Activated CD8-positive, alpha-beta T cell treated with anti-CD3 and anti-CD28 coated beads for 36 hours (primary cell): ENCODE data around the gene IQGAP3. TPM values are rescaled to one million over a fixed set of nuclear protein-coding genes. Genes with fewer than 3 reads are reported as not detected.

Experiments used
- ATAC-seq: fragments of 200-7000 bp; cut with Tn5 transposase; one replicate; pipeline ENCODE4 v1.10.0; 2021; ENCODE audit warnings: mild to moderate bottlenecking, moderate library complexity
- CTCF ChIA-PET: fragments of 350-600 bp; sonication (Branson Sonifier 250); formaldehyde crosslinking; loops from one replicate; lab custom pipeline; 2021; ENCODE audit warnings: antibody characterized with exemption; lab: Charles Lee
- POLR2A ChIA-PET: fragments of 350-600 bp; sonication (Branson Sonifier 250); formaldehyde crosslinking; loops from one replicate; lab custom pipeline; 2021; ENCODE audit warnings: antibody characterized with exemption; lab: Charles Lee
- DNase-seq: peaks from one replicate; pipeline ENCODE4 v3.0.0-alpha.2; 2020
- H3K27ac Mint-ChIP-seq: one replicate; pipeline ENCODE4 v1.8.0; 2021; ENCODE audit warnings: mild to moderate bottlenecking, mixed read lengths
- H3K27me3 Mint-ChIP-seq: one replicate; pipeline ENCODE4 v1.8.0; 2021; ENCODE audit warnings: mixed read lengths
- H3K36me3 Mint-ChIP-seq: one replicate; pipeline ENCODE4 v1.8.0; 2021; ENCODE audit warnings: low read depth, mixed read lengths
- H3K4me1 Mint-ChIP-seq: one replicate; pipeline ENCODE4 v1.8.0; 2021; ENCODE audit warnings: low read depth, mixed read lengths
- H3K4me3 Mint-ChIP-seq: one replicate; pipeline ENCODE4 v1.8.0; 2021; ENCODE audit warnings: mild to moderate bottlenecking, moderate library complexity, mixed read lengths
- H3K9me3 Mint-ChIP-seq: one replicate; pipeline ENCODE4 v1.8.0; 2021; ENCODE audit warnings: mixed read lengths
- intact Hi-C: fragments of 100-400 bp; cut with micrococcal nuclease; formaldehyde crosslinking; loops from one replicate; pipeline ENCODE4 v1.10.0; 2022
- total RNA-seq, 2 experiments: library from RNA; stranded (reverse); gene quantifications; one replicate each; pipeline ENCODE4 v1.2.3, GENCODE V29; 2021
- TF ChIP-seq, protein P1 (sequence below): fragments of 200-600 bp; IDR thresholded peaks from one replicate; pipeline ENCODE4 v1.8.0; 2022; ENCODE audit warnings: antibody characterized with exemption, mild to moderate bottlenecking

The IQGAP3 gene
- total RNA-seq, 2 experiments from 2014 or later, result 14.4 to 14.9 TPM

DNA sequence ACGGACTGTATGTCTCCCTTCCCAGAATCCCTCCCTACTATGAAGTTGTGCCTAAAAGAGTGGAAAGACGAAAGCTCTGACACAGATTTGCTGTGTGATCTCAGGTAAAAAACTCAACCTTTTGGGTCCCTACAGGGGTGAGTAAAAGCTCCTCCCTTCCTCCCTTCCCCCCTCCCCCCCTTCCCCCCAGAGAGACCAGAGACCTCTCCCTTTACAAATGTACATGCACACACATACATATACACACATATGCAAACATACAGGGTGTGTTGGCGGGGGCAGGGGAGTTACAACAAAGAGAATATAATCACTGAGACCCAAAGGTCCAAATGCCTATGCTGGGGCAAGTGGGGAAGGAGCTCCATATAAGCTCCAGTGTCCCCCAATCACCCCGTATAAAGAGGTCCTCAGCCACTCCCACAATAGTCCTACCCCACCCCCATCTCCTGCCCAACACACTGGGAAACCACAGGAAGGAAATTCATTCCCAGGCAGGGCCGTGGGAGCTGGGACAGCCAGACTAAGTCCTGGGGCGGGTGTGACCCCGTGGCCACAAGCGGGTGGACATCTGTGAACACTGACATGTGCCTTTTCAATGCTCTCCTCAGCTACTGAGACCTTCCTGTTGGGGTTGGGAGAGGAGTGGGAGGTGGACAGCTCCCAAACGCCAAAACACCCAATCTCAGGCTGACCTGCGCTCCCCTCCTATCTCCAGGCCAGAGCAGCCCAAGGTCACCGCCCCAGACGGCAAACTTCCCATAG, 73.8 kb downstream of the IQGAP3 start:
- POLR2A ChIA-PET, result interaction anchor here (0.9 to 11.4 kb wide), 5 partner anchors 9 to 88 kb away, joined by 3 to 245 read pairs (median 4); no protein-coding TSS in a partner anchor
- DNase-seq, result no peak
- H3K4me3 Mint-ChIP-seq, result peak overlapping the region; percentile 79
- H3K4me1 Mint-ChIP-seq, result peaks cover 75% of the 10 kb centered on the region
- no peak for ATAC-seq
- H3K36me3 Mint-ChIP-seq, result peaks cover 6% of the 10 kb centered on the region
- no peaks in the 10 kb centered on the region for H3K27me3 Mint-ChIP-seq
- H3K27ac Mint-ChIP-seq, result peak overlapping the region; percentile 67
- intact Hi-C loops, result no loop called here
- TF ChIP-seq, protein P1, sequence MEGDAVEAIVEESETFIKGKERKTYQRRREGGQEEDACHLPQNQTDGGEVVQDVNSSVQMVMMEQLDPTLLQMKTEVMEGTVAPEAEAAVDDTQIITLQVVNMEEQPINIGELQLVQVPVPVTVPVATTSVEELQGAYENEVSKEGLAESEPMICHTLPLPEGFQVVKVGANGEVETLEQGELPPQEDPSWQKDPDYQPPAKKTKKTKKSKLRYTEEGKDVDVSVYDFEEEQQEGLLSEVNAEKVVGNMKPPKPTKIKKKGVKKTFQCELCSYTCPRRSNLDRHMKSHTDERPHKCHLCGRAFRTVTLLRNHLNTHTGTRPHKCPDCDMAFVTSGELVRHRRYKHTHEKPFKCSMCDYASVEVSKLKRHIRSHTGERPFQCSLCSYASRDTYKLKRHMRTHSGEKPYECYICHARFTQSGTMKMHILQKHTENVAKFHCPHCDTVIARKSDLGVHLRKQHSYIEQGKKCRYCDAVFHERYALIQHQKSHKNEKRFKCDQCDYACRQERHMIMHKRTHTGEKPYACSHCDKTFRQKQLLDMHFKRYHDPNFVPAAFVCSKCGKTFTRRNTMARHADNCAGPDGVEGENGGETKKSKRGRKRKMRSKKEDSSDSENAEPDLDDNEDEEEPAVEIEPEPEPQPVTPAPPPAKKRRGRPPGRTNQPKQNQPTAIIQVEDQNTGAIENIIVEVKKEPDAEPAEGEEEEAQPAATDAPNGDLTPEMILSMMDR, result no peak
- H3K9me3 Mint-ChIP-seq, result no peaks in the 10 kb centered on the region
- CTCF ChIA-PET, result interaction anchor here (0.7 to 9.6 kb wide), 7 partner anchors 12 to 113 kb away, joined by 4 to 220 read pairs (median 5); no protein-coding TSS in a partner anchor

DNA sequence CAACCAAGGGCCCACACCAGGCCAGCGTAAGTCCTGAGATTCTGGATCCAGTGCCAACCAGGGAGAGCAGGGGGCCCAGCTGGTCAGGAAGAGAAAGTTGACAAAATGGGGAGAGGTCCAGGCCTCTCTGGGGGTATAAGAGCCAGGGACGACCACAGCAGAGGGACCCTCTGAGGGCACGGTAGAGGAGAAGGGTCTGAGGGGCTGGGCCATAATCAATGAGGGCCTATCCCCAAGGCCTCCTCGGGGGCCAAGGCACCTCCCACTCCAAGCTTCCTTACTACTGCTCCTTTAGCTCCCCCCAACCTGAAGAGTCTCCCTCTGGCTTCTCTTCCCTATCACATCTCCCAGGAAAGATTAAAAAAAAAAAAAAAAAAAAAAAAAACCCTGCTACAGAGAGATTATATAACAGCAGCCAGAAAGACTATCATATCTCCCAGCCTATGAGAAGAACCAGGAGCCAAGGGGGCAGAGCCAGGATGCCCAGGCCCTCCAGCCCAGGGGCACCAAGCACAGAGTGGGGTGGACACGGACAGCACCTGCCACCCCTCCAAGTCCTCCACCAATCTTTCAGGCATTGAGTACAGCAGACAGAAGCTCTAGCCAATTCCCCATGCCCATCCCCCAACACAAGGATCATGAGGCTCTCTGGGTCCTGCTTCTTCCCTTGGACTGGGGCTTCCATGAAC, 74.5 kb downstream of the IQGAP3 start:
- POLR2A ChIA-PET, result interaction anchor here (0.9 to 11.4 kb wide), 5 partner anchors 10 to 103 kb away, joined by 3 to 245 read pairs (median 5); partner anchors contain the start of gene GPATCH4
- intact Hi-C loops, result no loop called here
- Mint-ChIP-seq H3K36me3 (peaks cover 6% of the 10 kb centered on the region), H3K4me1 (peaks cover 74% of the 10 kb centered on the region), H3K27me3 (no peaks in the 10 kb centered on the region), H3K4me3 (peak overlapping the region; percentile 79), H3K9me3 (no peaks in the 10 kb centered on the region), H3K27ac (peak overlapping the region; percentile 34)
- ATAC-seq (no peak), DNase-seq (no peak)
- TF ChIP-seq, protein P1, result no peak
- CTCF ChIA-PET, result interaction anchor here (0.7 to 9.6 kb wide), 5 partner anchors 12 to 113 kb away, joined by 4 to 220 read pairs (median 5); no protein-coding TSS in a partner anchor

DNA sequence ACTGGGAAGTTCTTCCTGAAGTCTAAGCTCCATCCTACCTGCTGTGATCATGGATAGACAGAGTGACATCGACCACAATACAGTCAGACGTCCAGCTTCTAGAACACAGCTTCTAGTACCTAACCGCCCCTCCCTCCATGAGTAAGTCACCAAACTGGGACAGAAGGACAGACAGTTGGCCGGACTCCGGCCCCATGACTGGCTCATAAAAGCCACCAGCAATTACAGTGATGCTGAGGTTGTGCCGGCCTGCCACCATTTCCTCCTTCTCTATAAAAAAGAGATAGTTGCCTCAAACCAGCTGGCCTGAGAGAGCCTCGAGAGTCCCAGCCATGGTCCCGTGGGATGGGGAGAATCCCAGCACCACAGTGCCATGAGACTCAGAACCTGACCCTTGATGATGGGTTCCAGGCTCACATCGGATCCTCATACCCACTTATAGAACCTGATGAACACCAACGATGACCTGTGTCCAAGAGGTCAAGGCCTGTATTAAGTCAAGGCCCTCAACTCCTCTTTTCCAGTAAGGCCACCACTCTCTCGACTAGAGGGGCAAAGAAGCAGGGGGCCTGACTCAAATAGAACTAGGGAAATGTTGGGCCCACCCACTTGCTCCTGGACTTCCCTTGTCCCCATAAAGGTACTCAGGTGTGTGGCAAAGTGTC, 75.2 kb downstream of the IQGAP3 start:
- H3K9me3 Mint-ChIP-seq, result no peaks in the 10 kb centered on the region
- intact Hi-C loops, result no loop called here
- DNase-seq, result no peak
- peaks cover 6% of the 10 kb centered on the region for H3K36me3 Mint-ChIP-seq
- peaks cover 74% of the 10 kb centered on the region for H3K4me1 Mint-ChIP-seq
- peak overlapping the region; percentile 34 for H3K27ac Mint-ChIP-seq
- peak overlapping the region; percentile 4 for H3K4me3 Mint-ChIP-seq
- no peaks in the 10 kb centered on the region for H3K27me3 Mint-ChIP-seq
- ATAC-seq, result no peak
- ChIA-PET CTCF (interaction anchor here (9.6 kb wide), 1 partner anchor 11 kb away, joined by 220 read pairs; no protein-coding TSS in a partner anchor), POLR2A (interaction anchor here (1.0 to 11.4 kb wide), 4 partner anchors 11 to 104 kb away, joined by 3 to 245 read pairs (median 4); partner anchors contain the start of gene GPATCH4)
- TF ChIP-seq, protein P1, result no peak

DNA sequence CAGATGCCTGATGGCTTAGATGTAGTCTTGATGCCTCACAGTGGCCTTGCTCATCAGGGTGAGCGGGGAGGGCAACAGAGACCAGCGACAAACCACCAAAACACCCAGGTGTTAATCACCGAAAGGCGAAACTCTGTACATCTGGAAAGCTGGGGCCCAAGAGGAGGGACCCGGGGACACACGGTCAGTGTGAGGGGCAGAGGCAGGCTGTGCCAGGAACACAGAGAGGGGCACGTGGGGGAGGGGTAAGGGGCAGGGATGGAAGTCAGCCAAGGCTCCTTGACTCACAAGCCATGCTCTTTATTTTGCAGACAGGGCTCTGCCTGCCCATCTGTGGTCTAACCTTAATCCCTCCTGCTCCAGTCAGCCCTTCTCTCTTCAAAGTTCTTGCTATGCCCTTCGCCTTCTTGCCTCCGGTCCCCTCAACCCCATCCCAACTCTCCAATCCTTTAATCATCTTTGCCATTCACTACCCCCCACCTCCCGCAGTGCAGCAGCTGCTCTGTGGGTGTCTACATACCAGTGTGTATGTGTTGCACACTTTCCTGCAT, 76.1 kb downstream of the IQGAP3 start:
- H3K4me3 Mint-ChIP-seq, result peak overlapping the region; percentile 22
- no peak for ATAC-seq
- H3K27me3 Mint-ChIP-seq, result no peaks in the 10 kb centered on the region
- ChIA-PET CTCF (interaction anchor here (1.3 to 9.6 kb wide), 2 partner anchors 10 to 51 kb away, joined by 3 to 220 read pairs; no protein-coding TSS in a partner anchor), POLR2A (interaction anchor here (1.4 to 11.4 kb wide), 4 partner anchors 9 to 105 kb away, joined by 3 to 245 read pairs (median 6); partner anchors contain the start of gene GPATCH4)
- peaks cover 9% of the 10 kb centered on the region for H3K36me3 Mint-ChIP-seq
- DNase-seq, result peak; percentile 61
- TF ChIP-seq, protein P1, result no peak
- H3K27ac Mint-ChIP-seq, result peak overlapping the region; percentile 78
- intact Hi-C loops, result no loop called here
- no peaks in the 10 kb centered on the region for H3K9me3 Mint-ChIP-seq
- peaks cover 76% of the 10 kb centered on the region for H3K4me1 Mint-ChIP-seq
